Stomach (tissue), 4 donors: Measurements from ENCODE around the gene PPP2R5C.

ENCODE experiments used
- EP300 ChIP-seq: sonication (generic); formaldehyde crosslinking; IDR thresholded peaks from one replicate; pipeline ENCODE4 v1.6.1; 2017; ENCODE audit warnings: antibody characterized with exemption
- POLR2A ChIP-seq, 4 donors: fragments of 450-650 bp; IDR thresholded peaks; one replicate each; pipeline ENCODE4 v1.6.1; 2016; ENCODE audit warnings: antibody characterized with exemption in 4 of 4, control low read depth in 2 of 4, mild to moderate bottlenecking in 1 of 4, moderate library complexity in 1 of 4
- POLR2AphosphoS5 ChIP-seq, 3 donors: sonication (generic); formaldehyde crosslinking; IDR thresholded peaks; one replicate each; pipeline ENCODE4 v1.6.1; 2016; ENCODE audit warnings: antibody characterized with exemption in 3 of 3
- TF ChIP-seq, protein P1 (sequence below), 7 experiments: fragments of 450-650 bp in 4 of 7; fragments of 200-600 bp in 3 of 7; sonication (generic) in 3 of 7; IDR thresholded peaks; one replicate each; pipeline ENCODE4 v1.5.1; 2016 to 2019; ENCODE audit warnings: antibody characterized with exemption in 7 of 7, control low read depth in 2 of 7, mild to moderate bottlenecking in 1 of 7

DNA sequence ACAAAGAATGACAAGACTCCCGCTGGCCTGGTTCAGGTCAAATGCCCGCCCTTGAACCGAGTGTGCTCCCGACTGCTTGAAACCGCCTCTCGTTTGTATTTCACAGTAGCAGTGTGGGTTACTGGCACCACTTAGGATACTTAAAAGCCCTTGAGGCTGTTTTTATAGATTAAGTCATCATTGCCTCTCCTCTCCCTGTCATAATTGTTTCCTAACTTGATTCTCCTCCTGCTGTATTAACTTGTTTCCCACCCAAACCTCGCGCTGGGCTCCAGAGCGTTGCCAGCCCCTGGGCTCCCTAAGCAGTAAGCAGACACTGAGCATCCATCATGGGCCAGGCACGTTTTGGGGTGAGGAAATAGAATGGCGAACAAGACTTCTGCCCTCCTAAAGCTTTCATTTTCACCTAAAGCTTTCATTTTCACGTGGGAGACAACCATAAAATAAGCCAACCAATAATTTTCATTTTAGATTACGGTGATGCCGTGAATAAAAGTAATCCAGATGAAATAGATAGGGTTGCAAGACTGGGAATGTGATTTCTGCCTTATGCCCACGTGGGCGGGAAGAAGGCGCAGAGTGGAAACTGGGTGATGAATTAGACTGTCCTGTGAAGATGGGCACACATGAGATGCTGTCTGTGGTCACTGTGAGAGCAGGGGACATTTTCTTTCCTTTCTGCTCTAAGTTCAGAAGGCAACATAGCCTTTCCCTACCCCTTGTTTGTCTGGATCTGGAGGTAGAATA lies 97.5 kb downstream of the PPP2R5C start:
- TF ChIP-seq EP300 (no peak), POLR2A (IDR thresholded peaks at IDR 0.05) (no peak), POLR2AphosphoS5 (IDR thresholded peaks at IDR 0.05) (no peak)
- TF ChIP-seq, protein P1, sequence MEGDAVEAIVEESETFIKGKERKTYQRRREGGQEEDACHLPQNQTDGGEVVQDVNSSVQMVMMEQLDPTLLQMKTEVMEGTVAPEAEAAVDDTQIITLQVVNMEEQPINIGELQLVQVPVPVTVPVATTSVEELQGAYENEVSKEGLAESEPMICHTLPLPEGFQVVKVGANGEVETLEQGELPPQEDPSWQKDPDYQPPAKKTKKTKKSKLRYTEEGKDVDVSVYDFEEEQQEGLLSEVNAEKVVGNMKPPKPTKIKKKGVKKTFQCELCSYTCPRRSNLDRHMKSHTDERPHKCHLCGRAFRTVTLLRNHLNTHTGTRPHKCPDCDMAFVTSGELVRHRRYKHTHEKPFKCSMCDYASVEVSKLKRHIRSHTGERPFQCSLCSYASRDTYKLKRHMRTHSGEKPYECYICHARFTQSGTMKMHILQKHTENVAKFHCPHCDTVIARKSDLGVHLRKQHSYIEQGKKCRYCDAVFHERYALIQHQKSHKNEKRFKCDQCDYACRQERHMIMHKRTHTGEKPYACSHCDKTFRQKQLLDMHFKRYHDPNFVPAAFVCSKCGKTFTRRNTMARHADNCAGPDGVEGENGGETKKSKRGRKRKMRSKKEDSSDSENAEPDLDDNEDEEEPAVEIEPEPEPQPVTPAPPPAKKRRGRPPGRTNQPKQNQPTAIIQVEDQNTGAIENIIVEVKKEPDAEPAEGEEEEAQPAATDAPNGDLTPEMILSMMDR (IDR thresholded peaks at IDR 0.05), result no peak
